K562 (cell line): ENCODE measurements around the gene TMEM86B. TPM values are rescaled to one million over a fixed set of nuclear protein-coding genes. Genes with fewer than 3 reads are reported as not detected.
A peak's percentile ranks its signal among the peaks of the same experiment; 100 is the strongest.

Source experiments
- ARID3A ChIP-seq: IDR thresholded peaks from 2 replicates; pipeline ENCODE4 v1.6.1; 2012; ENCODE audit warnings: low read depth, low read length, improper control_type of control experiment, borderline replicate concordance
- CBX3 ChIP-seq, 2 experiments: IDR thresholded peaks; 1 replicate in 1 of 2; 2 replicates in 1 of 2; pipeline ENCODE4 v1.6.1; 2012; ENCODE audit warnings: inconsistent platforms in 2 of 2, low read length in 2 of 2, borderline replicate concordance in 1 of 2, control low read depth in 1 of 2
- CHD2 ChIP-seq: IDR thresholded peaks from 2 replicates; pipeline ENCODE4 v1.6.1; 2011; ENCODE audit warnings: low read depth, low read length
- ETS1 ChIP-seq: conservative IDR thresholded peaks from 2 replicates; pipeline ENCODE4 v1.6.1; 2011; ENCODE audit warnings: low read depth, mild to moderate bottlenecking, low read length; ENCODE audit not compliant: control insufficient read depth
- L3MBTL2 ChIP-seq: fragments of 450-650 bp; IDR thresholded peaks from 2 replicates; pipeline ENCODE4 v1.6.1; 2016; ENCODE audit warnings: mild to moderate bottlenecking, moderate library complexity
- MTA1 ChIP-seq: fragments of 450-650 bp; IDR thresholded peaks from 2 replicates; pipeline ENCODE4 v1.6.1; 2017; ENCODE audit warnings: borderline replicate concordance
- NFE2 ChIP-seq: IDR thresholded peaks from 2 replicates; pipeline ENCODE4 v1.6.1; 2014; ENCODE audit warnings: antibody characterized with exemption, low read depth
- NONO ChIP-seq, 2 experiments: fragments of 200-400 bp in 1 of 2; fragments of 450-650 bp in 1 of 2; formaldehyde crosslinking in 1 of 2; IDR thresholded peaks; 2 replicates each; pipeline ENCODE4 v1.6.1; 2017; ENCODE audit warnings: low read depth in 2 of 2, mild to moderate bottlenecking in 2 of 2, moderate library complexity in 2 of 2, low read length in 1 of 2
- PHB2 ChIP-seq: fragments of 450-650 bp; IDR thresholded peaks from 2 replicates; pipeline ENCODE4 v1.6.1; 2017; ENCODE audit warnings: low read depth
- PML ChIP-seq: IDR thresholded peaks from 2 replicates; pipeline ENCODE4 v1.6.1; 2012; ENCODE audit warnings: low read length, inconsistent platforms
- POU5F1 ChIP-seq: fragments of 150-350 bp; IDR thresholded peaks from 2 replicates; pipeline ENCODE4 v1.6.1; 2014; ENCODE audit warnings: borderline replicate concordance, low read length, low read depth, mild to moderate bottlenecking; ENCODE audit not compliant: partially characterized antibody
- TAL1 ChIP-seq: fragments of 450-650 bp; IDR thresholded peaks from 2 replicates; pipeline ENCODE4 v1.6.1; 2016; ENCODE audit warnings: mild to moderate bottlenecking
- TCF7 ChIP-seq: sonication (generic); IDR thresholded peaks from 2 replicates; pipeline ENCODE4 v1.6.1; 2016; ENCODE audit warnings: antibody characterized with exemption, borderline replicate concordance
- TGIF2 ChIP-seq: sonication (generic); formaldehyde crosslinking; IDR thresholded peaks from 2 replicates; pipeline ENCODE4 v1.8.1; 2022; ENCODE audit warnings: mild to moderate bottlenecking, missing genetic modification reagents, moderate library complexity
- TSHZ1 ChIP-seq: fragments of 250-450 bp; sonication (Bioruptor Pico); IDR thresholded peaks from 2 replicates; pipeline ENCODE4 v1.4.0; 2020; ENCODE audit warnings: mild to moderate bottlenecking, moderate library complexity
- U2AF1 ChIP-seq: fragments of 200-400 bp; formaldehyde crosslinking; optimal IDR thresholded peaks from 2 replicates; pipeline ENCODE3; 2017; ENCODE audit warnings: mild to moderate bottlenecking, low read depth, low read length, moderate library complexity
- ZKSCAN3 ChIP-seq: fragments of 250-450 bp; sonication (Bioruptor Pico); IDR thresholded peaks from 2 replicates; pipeline ENCODE4 v1.4.0; 2020
- ZNF174 ChIP-seq: fragments of 250-450 bp; sonication (Bioruptor Pico); IDR thresholded peaks from 2 replicates; pipeline ENCODE4 v1.4.0; 2020; ENCODE audit warnings: mild to moderate bottlenecking
- ZNF408 ChIP-seq: fragments of 250-450 bp; sonication (Bioruptor Pico); IDR thresholded peaks from 2 replicates; pipeline ENCODE4 v1.4.0; 2020; ENCODE audit warnings: low read depth, mild to moderate bottlenecking, moderate library complexity
- ZNF740 ChIP-seq, 3 experiments: fragments of 200-800 bp in 1 of 3; sonication (Bioruptor generic) in 1 of 3; sonication (generic) in 1 of 3; formaldehyde crosslinking in 1 of 3; IDR thresholded peaks; 2 replicates each; pipeline versions ENCODE4 v1.6.1 to v1.8.0; 2016 to 2022; ENCODE audit warnings: mild to moderate bottlenecking in 2 of 3, missing compliant biosample characterization in 2 of 3, missing genetic modification characterization in 2 of 3, missing genetic modification reagents in 1 of 3
- polyA plus RNA-seq, 8 experiments: library from polyadenylated mRNA; depleted of rRNA in 4 of 8; stranded (reverse) in 5 of 8; unstranded in 3 of 8; fragments of >200 nt; fragmentation: Nextera tagmentation in 2 of 8; fragmentation: Illumina TruSeq in 1 of 8; extraction: Ambion mirVana in 2 of 8; extraction: Trizol in 1 of 8; gene quantifications; 2 replicates each; pipeline versions ENCODE4 v1.2.1 to v1.2.3, GENCODE V29; 2011 to 2014; ENCODE audit warnings: inconsistent platforms in 1 of 8, missing spikeins in 1 of 8
- total RNA-seq, 7 experiments: library from RNA; depleted of rRNA in 6 of 7; stranded (reverse); fragments of >200 nt in 6 of 7; fragmentation: Illumina TruSeq in 2 of 7; extraction: Trizol in 2 of 7; gene quantifications; 2 replicates each; pipeline versions ENCODE4 v1.2.1 to v1.2.3, GENCODE V29; 2011 to 2021; ENCODE audit warnings: low replicate concordance in 1 of 7

Gene TMEM86B
- total and polyA plus RNA-seq, 9 of the 15 experiments (the other 6 are each of a cell fraction or from before 2014, with no cell fraction given), result 0.28 to 7.9 (median 2.1) TPM

- TF ChIP-seq CBX3 (IDR thresholded peaks at IDR 0.05; ENCODE audit: borderline replicate concordance in 1 of 2, low read length in 2 of 2) (peak in 1 of 2 experiments; percentile 82; a peak in 2 of 3 replicates), MTA1 (peak; percentile 78; the same call in 1 of the 2 replicates), L3MBTL2 (peak; percentile 91), TAL1 (no peak), ZNF740 (CRISPR knock-in tag; IDR thresholded peaks at IDR 0.05) (no peak; the same call in 1 of the 2 replicates), ZNF740 (tag; IDR thresholded peaks at IDR 0.05) (no peak), CHD2 (peak; percentile 22; the same call in 1 of the 2 replicates), ETS1 (peak; percentile 53; the same call in 1 of the 2 replicates), ZNF174 (CRISPR knock-in tag) (no peak), ZKSCAN3 (CRISPR knock-in tag) (no peak), PHB2 (no peak), POU5F1 (peak; percentile 57), TGIF2 (CRISPR knock-in tag) (no peak), ARID3A (peak; percentile 95; the same call in 1 of the 2 replicates), NONO (IDR thresholded peaks at IDR 0.05; ENCODE audit: low read depth in 2 of 2, low read length in 1 of 2) (peak in 1 of 2 experiments; percentile 74; a peak in 1 of 4 replicates), TSHZ1 (CRISPR knock-in tag) (no peak), U2AF1 (peak; percentile 18), ZNF408 (CRISPR knock-in tag) (no peak), TCF7 (peak; percentile 64; the same call in 1 of the 2 replicates), NFE2 (no peak), PML (peak; percentile 63; the same call in 1 of the 2 replicates)
Measured at GRCh38 chr19:55258828-55259539, 30.4 kb upstream of the TMEM86B start, which contains the start of gene PPP6R1 (continued).
